ENCODE data around the gene TOX2. TPM values are rescaled to one million over a fixed set of nuclear protein-coding genes. Genes with fewer than 3 reads are reported as not detected.

Gene TOX2
- total and polyA plus RNA-seq, 2 of the 8 experiments (the other 6 are each of a cell fraction or from before 2014, with no cell fraction given), result 1.8 to 3.4 TPM

GRCh38 chr20:43946659-43947315 is 32.1 kb downstream of the TOX2 start:
- Histone ChIP-seq H3K4me3 (ENCODE audit: extremely low read depth in 1 of 4, insufficient read depth in 2 of 4, low read depth in 3 of 4, low read length in 4 of 4) (no peak overlapping the region), H3K79me2 (ENCODE audit: control insufficient read depth in 1 of 2, insufficient read depth in 2 of 2, low read length in 2 of 2) (no peaks in the 10 kb centered on the region), H3K18ac (ENCODE audit: extremely low read depth, low read length) (no peak overlapping the region), H2BK20ac (ENCODE audit: low read length) (no peak overlapping the region), H4K91ac (replicated peaks; ENCODE audit: insufficient read length, low read length) (no peak overlapping the region), H3K36me3 (ENCODE audit: control insufficient read depth in 2 of 4, insufficient read depth in 4 of 4, low read length in 3 of 4) (no peaks in the 10 kb centered on the region), H2BK120ac (replicated peaks; ENCODE audit: low read depth, low read length) (no peak overlapping the region), H4K8ac (ENCODE audit: extremely low read depth, insufficient read depth, low read length) (no peak overlapping the region), H3K79me1 (ENCODE audit: low read depth, low read length) (no peaks in the 10 kb centered on the region), H2BK12ac (ENCODE audit: low read depth, low read length) (no peak overlapping the region), H3K4me1 (replicated peaks in 1 of 4; ENCODE audit: control insufficient read depth in 3 of 4, insufficient read depth in 4 of 4, low read length in 3 of 4) (peaks cover 0 to 3% (median 0%) of the 10 kb centered on the region in 4 experiments; a peak in 4 of 7 replicates), H3K27me3 (replicated peaks in 1 of 4; ENCODE audit: control insufficient read depth in 3 of 4, extremely low read depth in 1 of 4, insufficient read depth in 3 of 4, low read length in 3 of 4) (no peaks in the 10 kb centered on the region), H2BK15ac (ENCODE audit: low read length) (no peak overlapping the region), H4K5ac (ENCODE audit: insufficient read length, low read depth, low read length) (no peak overlapping the region), H3K4me2 (ENCODE audit: insufficient read depth in 1 of 2, low read depth in 2 of 2, low read length in 2 of 2) (no peak overlapping the region), H3K56ac (replicated peaks; ENCODE audit: insufficient read length, low read depth, low read length) (no peak overlapping the region), H3K4ac (replicated peaks; ENCODE audit: insufficient read length, low read depth, low read length) (no peak overlapping the region), H4K20me1 (replicated peaks in 1 of 2; ENCODE audit: control insufficient read depth in 1 of 2, insufficient read depth in 2 of 2, low read length in 2 of 2) (no peaks in the 10 kb centered on the region), H3K23me2 (ENCODE audit: low read depth, low read length) (no peaks in the 10 kb centered on the region), H3K9me3 (ENCODE audit: insufficient read depth in 2 of 2, low read depth in 1 of 2, low read length in 1 of 2) (no peaks in the 10 kb centered on the region), H2AFZ (ENCODE audit: low read length) (no peak overlapping the region), H3K27ac (ENCODE audit: low read depth, low read length) (no peak overlapping the region), H3K23ac (ENCODE audit: insufficient read length) (no peak overlapping the region), H2BK5ac (ENCODE audit: low read depth, low read length) (no peak overlapping the region), H3K9ac (replicated peaks in 1 of 4; ENCODE audit: extremely low read depth in 1 of 4, low read depth in 3 of 4, low read length in 3 of 4) (no peak overlapping the region), H3K14ac (ENCODE audit: insufficient read length) (no peak overlapping the region), H2AK5ac (ENCODE audit: low read depth, low read length) (no peak overlapping the region)
- TF ChIP-seq GABPA (IDR thresholded peaks at IDR 0.05; ENCODE audit: borderline replicate concordance, insufficient read depth, low read length), result no peak
- TF ChIP-seq RBBP5 (IDR thresholded peaks at IDR 0.05; ENCODE audit: borderline replicate concordance, low read depth, low read length), result no peak
- POLR2A ChIA-PET (ENCODE audit: partially characterized antibody), result interaction anchor here (1.0 kb wide), 1 partner anchor 9 kb away, joined by 3 read pairs; no protein-coding TSS in a partner anchor
- DNase-seq (ENCODE audit: low read depth in 1 of 2, low spot score in 2 of 2) (no peak), FAIRE-seq (no peak)
- 80% methylated on average over 9 of the region's 9 CpGs; no CpG with 5 or more reads in 1 of the 2 experiments for WGBS, 2 experiments (ENCODE audit: extremely low coverage in 1 of 2, insufficient coverage in 1 of 2, insufficient read length in 1 of 2, insufficient replicate concordance in 2 of 2, low coverage in 1 of 2, low lambda C conversion rate in 2 of 2, missing lambda C conversion rate in 1 of 2)
- CTCF ChIA-PET (ENCODE audit: partially characterized antibody), result interaction anchor here (0.6 to 2.5 kb wide), 5 partner anchors 9 to 219 kb away, joined by 3 to 7 read pairs (median 3); no protein-coding TSS in a partner anchor

Data from H1 (cell line).